Loucy (cell line): ENCODE data around the gene FAM234A.

Experiments used
- CTCF ChIP-seq: fragments of 200-600 bp; sonication (generic); conservative IDR thresholded peaks from 2 replicates; pipeline ENCODE4 v1.5.1; 2014; ENCODE audit warnings: mild to moderate bottlenecking, antibody characterized with exemption, low read length
- EZH2phosphoT487 ChIP-seq: fragments of 200-600 bp; IDR thresholded peaks from 2 replicates; pipeline ENCODE4 v1.6.1; 2018; ENCODE audit warnings: antibody characterized with exemption, mild to moderate bottlenecking, moderate library complexity, borderline replicate concordance

- TF ChIP-seq CTCF, result no peak
- TF ChIP-seq EZH2phosphoT487, result no peak
Measured at GRCh38 chr16:243348-243747, 8.7 kb downstream of the FAM234A start.
